ENCODE data around the gene VAV2. TPM values are rescaled to one million over a fixed set of nuclear protein-coding genes. Genes with fewer than 3 reads are reported as not detected.

Gene VAV2
- total and polyA plus RNA-seq, 2 of the 4 experiments (the other 2 are of a cell fraction): 10.8 to 13.4 TPM

DNA sequence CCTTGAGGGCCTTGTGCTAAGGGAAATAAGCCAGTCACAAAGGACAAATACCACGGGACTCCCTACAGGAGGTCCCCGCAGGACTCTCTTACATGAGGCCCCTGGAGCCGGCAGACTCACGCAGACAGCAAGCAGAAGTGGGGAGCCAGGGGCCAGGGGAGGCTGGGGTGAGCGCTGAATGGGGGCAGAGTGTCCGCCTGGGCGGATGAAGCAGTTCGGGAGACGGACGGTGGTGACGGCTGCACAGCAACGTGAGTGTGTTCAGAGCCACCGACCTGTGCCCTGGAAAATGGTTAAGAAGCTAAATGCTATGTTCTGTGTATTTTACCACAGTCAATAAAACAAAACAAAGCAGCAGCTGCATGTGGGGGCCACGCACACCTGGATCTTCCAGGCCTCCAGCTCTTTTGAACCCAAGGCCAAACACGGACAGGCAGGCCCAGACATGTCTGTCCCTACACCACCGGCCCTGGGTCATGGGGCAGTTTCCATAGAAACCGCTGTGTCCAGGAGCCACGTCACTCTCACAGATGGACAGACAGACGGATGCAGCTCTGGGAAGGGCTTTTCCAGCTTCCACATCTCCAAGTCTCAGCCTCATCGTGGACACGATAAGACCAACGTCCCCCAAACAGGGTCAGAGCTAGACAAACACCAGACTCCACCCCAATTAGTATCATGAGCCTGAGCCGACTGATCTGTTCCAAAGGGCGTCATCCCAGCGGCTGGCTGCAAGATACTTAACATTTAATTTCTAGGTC lies 103.9 kb downstream of the VAV2 start (continued):
- no peak for TF ChIP-seq USF2 (IDR thresholded peaks at IDR 0.05; ENCODE audit: low read depth, low read length)

GRCh38 chr9:133887540-133888047 lies 104.5 kb downstream of the VAV2 start:
- H2BK120ac ChIP-seq (ENCODE audit: low read depth, low read length): peak overlapping the region; percentile 76; the same call in 1 of the 2 replicates
- H4K20me1 ChIP-seq (ENCODE audit: insufficient read depth, low read length): peaks cover 23% of the 10 kb centered on the region
- no peaks in the 10 kb centered on the region for H3K9me3 ChIP-seq (ENCODE audit: control insufficient read depth, insufficient read depth, low read length)
- ChIA-PET CTCF (no interaction called here), POLR2A (ENCODE audit: unreplicated experiment) (no interaction called here)
- H3K27me3 ChIP-seq (ENCODE audit: control insufficient read depth, insufficient read depth, low read length): no peaks in the 10 kb centered on the region
- 0 out of 2 replicates have a peak overlapping the region, but pooled peaks have one; percentile 79 for H4K91ac ChIP-seq (ENCODE audit: insufficient read depth, low read depth, low read length)
- TF ChIP-seq RCOR1 (IDR thresholded peaks at IDR 0.05; ENCODE audit: insufficient replicate concordance, low read length): no peak
- no peak for TF ChIP-seq USF2 (IDR thresholded peaks at IDR 0.05; ENCODE audit: low read depth, low read length)
- TF ChIP-seq CHD1 (IDR thresholded peaks at IDR 0.05; ENCODE audit: low read depth, low read length): no peak
- no peak for TF ChIP-seq MXI1 (IDR thresholded peaks at IDR 0.05; ENCODE audit: borderline replicate concordance, low read depth, low read length)
- no peak for TF ChIP-seq RAD21 (IDR thresholded peaks at IDR 0.05; ENCODE audit: low read length)
- H2BK15ac ChIP-seq (ENCODE audit: low read depth, low read length): no peak overlapping the region; the same call in 2 of the 3 replicates
- DNase-seq: no peak
- ATAC-seq (ENCODE audit: low read depth): no peak
- in situ Hi-C loops (cut with MboI; ENCODE audit: low sequenced_read_pairs) (no loop called here), intact Hi-C loops (cut with micrococcal nuclease) (no loop called here), dilution Hi-C loops (cut with HindIII; ENCODE audit: low sequenced_read_pairs, unreplicated experiment) (no loop called here)
- no TSS peak for BruUV-seq (replicated peaks)
- H4K5ac ChIP-seq (ENCODE audit: low read depth, low read length): no peak overlapping the region; the same call in 1 of the 2 replicates
- no peak overlapping the region; the same call in 1 of the 2 replicates for H3K18ac ChIP-seq (ENCODE audit: low read depth, low read length)
- no peak overlapping the region for H3K9ac ChIP-seq (ENCODE audit: low read depth, low read length)
- H3K9me1 ChIP-seq (ENCODE audit: insufficient read depth, low read length): peaks cover 22% of the 10 kb centered on the region
- H3K23ac ChIP-seq (ENCODE audit: low read depth, low read length): no peak overlapping the region
- H2AK5ac ChIP-seq (ENCODE audit: low read depth, low read length): peak overlapping the region; percentile 44; the same call in 1 of the 2 replicates
- no peak overlapping the region; the same call in 1 of the 2 replicates for H3K27ac ChIP-seq (ENCODE audit: insufficient read depth, low read length)
- peak overlapping the region; percentile 86 for H2BK5ac ChIP-seq (ENCODE audit: low read depth, low read length, poor library complexity, severe bottlenecking)
- H3K4me1 ChIP-seq (ENCODE audit: control insufficient read depth, insufficient read depth, low read length): peaks cover 17% of the 10 kb centered on the region; the same call in 1 of the 2 replicates
- H3K79me1 ChIP-seq (ENCODE audit: low read depth in 1 of 2, low read length in 2 of 2): peaks cover 25 to 77% of the 10 kb centered on the region in 2 experiments
- H3K4me2 ChIP-seq (ENCODE audit: low read depth, low read length): no peak overlapping the region
- peak overlapping the region in 1 of 2 experiments; percentile 81; a peak in 2 of 4 replicates for H4K8ac ChIP-seq (ENCODE audit: low read depth in 2 of 2, low read length in 2 of 2)
- no peak overlapping the region for H3K14ac ChIP-seq (replicated peaks; ENCODE audit: low read depth, low read length)
- H3K4me3 ChIP-seq (ENCODE audit: insufficient read depth, low read depth, low read length): no peak overlapping the region
- H2BK20ac ChIP-seq (ENCODE audit: low read depth, low read length): no peak overlapping the region
- H3K36me3 ChIP-seq (ENCODE audit: control insufficient read depth, insufficient read depth, low read length): no peaks in the 10 kb centered on the region
- 80% methylated on average over 1 of the region's 18 CpGs; no CpG with 5 or more reads in 1 of the 2 experiments for WGBS, 2 experiments (ENCODE audit: extremely low coverage in 2 of 2, insufficient read length in 1 of 2)
- peak overlapping the region; percentile 91 for H3K4ac ChIP-seq (ENCODE audit: low read depth, low read length)
- H2AFZ ChIP-seq (replicated peaks; ENCODE audit: low read length, poor library complexity): no peak overlapping the region
- H2AK9ac ChIP-seq (replicated peaks; ENCODE audit: low read depth, low read length, poor library complexity): peak overlapping the region; percentile 77
- H3K56ac ChIP-seq (ENCODE audit: extremely low read depth, insufficient read depth, low read length): no peak overlapping the region
